Kidney epithelial cell (primary cell): ENCODE data around the gene AIF1L. TPM values are rescaled to one million over a fixed set of nuclear protein-coding genes. Genes with fewer than 3 reads are reported as not detected.
A peak's percentile ranks its signal among the peaks of the same experiment; 100 is the strongest.

Experiments
- DNase-seq: peaks from one replicate; pipeline ENCODE4 v3.0.0-alpha.2; 2010; ENCODE audit warnings: low read depth
- H3K27me3 ChIP-seq: 2 replicates; pipeline ENCODE4 v1.6.0; 2011; ENCODE audit warnings: low read length; ENCODE audit not compliant: control insufficient read depth, insufficient read depth
- H3K36me3 ChIP-seq: 2 replicates; pipeline ENCODE4 v1.5.1; 2011; ENCODE audit warnings: low read length; ENCODE audit not compliant: control insufficient read depth, insufficient read depth
- H3K4me3 ChIP-seq: 2 replicates; pipeline ENCODE4 v1.5.1; 2011; ENCODE audit warnings: low read depth, mild to moderate bottlenecking, control low read depth, low read length
- CTCF ChIP-seq: IDR thresholded peaks from 2 replicates; pipeline ENCODE4 v1.5.1; 2011; ENCODE audit warnings: mild to moderate bottlenecking, moderate library complexity, low read length, control low read depth, inconsistent platforms; ENCODE audit not compliant: insufficient read depth, poor library complexity, severe bottlenecking
- total RNA-seq: library from RNA; depleted of rRNA; stranded (reverse); fragments of >200 nt; gene quantifications from 2 replicates; pipeline ENCODE4 v1.2.3, GENCODE V29; 2015

Gene AIF1L
- total RNA-seq, 1 donor from 2014 or later = 58.4 TPM

- Histone ChIP-seq H3K4me3 (no peak overlapping the region), H3K36me3 (no peaks in the 10 kb centered on the region), H3K27me3 (peaks cover 2% of the 10 kb centered on the region)
- TF ChIP-seq CTCF = no peak
- peak; percentile 76 for DNase-seq
Measured at GRCh38 chr9:131100445-131100844, 4.1 kb downstream of the AIF1L start.

GRCh38 chr9:131101207-131101964 is 5.1 kb downstream of the AIF1L start:
- Histone ChIP-seq H3K36me3 (no peaks in the 10 kb centered on the region), H3K4me3 (no peak overlapping the region), H3K27me3 (no peaks in the 10 kb centered on the region)
- no peak for TF ChIP-seq CTCF
- DNase-seq = no peak

- TF ChIP-seq CTCF = no peak
- Histone ChIP-seq H3K4me3 (no peak overlapping the region), H3K27me3 (no peaks in the 10 kb centered on the region), H3K36me3 (no peaks in the 10 kb centered on the region)
- no peak for DNase-seq
Measured at GRCh38 chr9:131103024-131103423, 6.7 kb downstream of the AIF1L start.

- no peak for DNase-seq
- Histone ChIP-seq H3K36me3 (no peaks in the 10 kb centered on the region), H3K27me3 (no peaks in the 10 kb centered on the region), H3K4me3 (no peak overlapping the region)
- no peak for TF ChIP-seq CTCF
Measured at GRCh38 chr9:131103535-131103934, 7.2 kb downstream of the AIF1L start.

- Histone ChIP-seq H3K27me3 (no peaks in the 10 kb centered on the region), H3K36me3 (no peaks in the 10 kb centered on the region), H3K4me3 (no peak overlapping the region)
- DNase-seq = no peak
- no peak for TF ChIP-seq CTCF
Measured at GRCh38 chr9:131104016-131104740, 7.8 kb downstream of the AIF1L start.
